Keratinocyte (primary cell): ENCODE results near the gene APEX1. TPM values are rescaled to one million over a fixed set of nuclear protein-coding genes. Genes with fewer than 3 reads are reported as not detected.

Experiments
- DNase-seq: peaks from one replicate; pipeline ENCODE4 v3.0.0-alpha.2; 2011; ENCODE audit warnings: low read depth, missing footprints, low spot score
- FAIRE-seq: peaks from 2 replicates; lab custom pipeline; 2011; peaks lifted over from hg19 to GRCh38; lab: Jason Lieb, UNC
- H2AFZ ChIP-seq: 2 replicates; pipeline ENCODE4 v1.6.0; 2012; ENCODE audit warnings: low read length, control low read depth, inconsistent platforms; ENCODE audit not compliant: control insufficient read depth
- H3K27ac ChIP-seq: 2 replicates; pipeline ENCODE4 v1.5.1; 2011; ENCODE audit warnings: low read length; ENCODE audit not compliant: control insufficient read depth, insufficient read depth
- H3K27me3 ChIP-seq: 3 replicates; pipeline ENCODE4 v1.6.0; 2011; ENCODE audit warnings: low read length; ENCODE audit not compliant: control insufficient read depth, insufficient read depth; ENCODE audit errors: extremely low read depth
- H3K36me3 ChIP-seq, 2 experiments: 2 replicates in 1 of 2; 3 replicates in 1 of 2; pipeline ENCODE4 v1.5.1; 2011; ENCODE audit warnings: low read length in 2 of 2, mild to moderate bottlenecking in 1 of 2; ENCODE audit not compliant: control insufficient read depth in 2 of 2, insufficient read depth in 2 of 2; ENCODE audit errors: extremely low read depth in 1 of 2
- H3K4me1 ChIP-seq: 3 replicates; pipeline ENCODE4 v1.5.1; 2011; ENCODE audit warnings: low read length; ENCODE audit not compliant: control insufficient read depth, insufficient read depth; ENCODE audit errors: extremely low read depth
- H3K4me2 ChIP-seq: 3 replicates; pipeline ENCODE4 v1.6.0; 2011; ENCODE audit warnings: low read depth, low read length; ENCODE audit not compliant: control insufficient read depth, insufficient read depth; ENCODE audit errors: extremely low read depth
- H3K4me3 ChIP-seq, 3 experiments: fragments of 200-600 bp in 1 of 3; sonication (generic) in 1 of 3; 2 replicates in 2 of 3; 3 replicates in 1 of 3; pipeline ENCODE4 v1.5.1; 2011 to 2016; ENCODE audit warnings: low read length in 3 of 3, mild to moderate bottlenecking in 3 of 3, control low read depth in 2 of 3, inconsistent platforms in 1 of 3, low read depth in 1 of 3, mixed read lengths in 1 of 3, mixed run types in 1 of 3, moderate library complexity in 1 of 3; ENCODE audit not compliant: control insufficient read depth in 2 of 3, insufficient read depth in 2 of 3; ENCODE audit errors: extremely low read depth in 1 of 3
- H3K79me2 ChIP-seq: 2 replicates; pipeline ENCODE4 v1.6.0; 2012; ENCODE audit warnings: low read length; ENCODE audit not compliant: control insufficient read depth, insufficient read depth
- H3K9ac ChIP-seq: 3 replicates; pipeline ENCODE4 v1.6.0; 2011; ENCODE audit warnings: low read length; ENCODE audit not compliant: control insufficient read depth, insufficient read depth; ENCODE audit errors: extremely low read depth
- H3K9me1 ChIP-seq: 3 replicates; pipeline ENCODE4 v1.6.0; 2011; ENCODE audit warnings: low read length; ENCODE audit not compliant: control insufficient read depth, insufficient read depth; ENCODE audit errors: extremely low read depth
- H3K9me3 ChIP-seq: 2 replicates; pipeline ENCODE4 v1.5.1; 2012; ENCODE audit warnings: low read depth, low read length; ENCODE audit not compliant: control insufficient read depth
- H4K20me1 ChIP-seq: 3 replicates; pipeline ENCODE4 v1.6.0; 2011; ENCODE audit warnings: low read length; ENCODE audit not compliant: control insufficient read depth, insufficient read depth; ENCODE audit errors: extremely low read depth
- EZH2 ChIP-seq: IDR thresholded peaks from one replicate; pipeline ENCODE4 v1.6.1; 2012; ENCODE audit warnings: inconsistent platforms, mild to moderate bottlenecking, low read length, moderate library complexity
- dilution Hi-C: fragments of 300-500 bp; cut with MboI; formaldehyde crosslinking; loops from one replicate; pipeline ENCODE4 v1.7.0; 2020; ENCODE audit warnings: low sequenced_read_pairs; ENCODE audit not compliant: extremely low pct_ligation_motif_present
- polyA plus RNA-seq, 5 experiments: library from polyadenylated mRNA; depleted of rRNA in 3 of 5; stranded (reverse) in 3 of 5; stranded (forward) in 1 of 5; unstranded in 1 of 5; fragments of >200 nt; gene quantifications; 1 replicate in 1 of 5; 2 replicates in 3 of 5; 3 replicates in 1 of 5; pipeline versions ENCODE4 v1.2.1 to v1.2.3, GENCODE V29; 2011 to 2012; ENCODE audit warnings: missing spikeins in 2 of 5, low read depth in 1 of 5, low replicate concordance in 1 of 5
- TF ChIP-seq, protein P1 (sequence below), 3 experiments: IDR thresholded peaks in 1 of 3; conservative IDR thresholded peaks in 1 of 3; optimal IDR thresholded peaks in 1 of 3; 2 replicates in 2 of 3; 3 replicates in 1 of 3; pipeline versions ENCODE3 to v1.5.1; 2011; ENCODE audit warnings: low read length in 3 of 3, mild to moderate bottlenecking in 3 of 3, moderate library complexity in 2 of 3, control low read depth in 1 of 3, inconsistent platforms in 1 of 3; ENCODE audit not compliant: insufficient read depth in 2 of 3; ENCODE audit errors: extremely low read depth in 1 of 3

Gene APEX1
- polyA plus RNA-seq, 1 donor (not counting 4 experiments of a cell fraction or from before 2014, with no cell fraction given): 234 TPM

DNA sequence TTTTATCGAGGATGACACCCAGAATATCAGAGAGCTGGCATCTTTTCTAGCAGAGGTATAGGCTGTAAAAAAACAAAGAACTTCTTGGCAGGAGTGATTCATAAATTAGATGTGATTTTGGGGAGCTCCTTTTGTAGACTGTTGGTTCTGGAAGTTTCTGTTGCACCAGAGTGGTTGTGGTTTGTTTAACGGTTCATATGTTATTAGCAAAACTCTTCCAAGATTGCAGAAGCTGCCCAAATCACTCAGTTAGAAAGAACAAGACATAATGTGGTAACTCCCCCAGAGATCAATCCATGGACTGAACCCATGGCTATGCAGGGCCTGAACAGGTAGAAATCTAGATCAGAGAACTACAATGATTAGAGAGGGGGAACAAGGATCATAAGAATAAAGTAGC lies 43.6 kb downstream of the APEX1 start:
- no peak for DNase-seq
- dilution Hi-C loops: no loop called here
- no peaks in the 10 kb centered on the region for H3K79me2 ChIP-seq
- TF ChIP-seq EZH2: no peak
- TF ChIP-seq, protein P1, sequence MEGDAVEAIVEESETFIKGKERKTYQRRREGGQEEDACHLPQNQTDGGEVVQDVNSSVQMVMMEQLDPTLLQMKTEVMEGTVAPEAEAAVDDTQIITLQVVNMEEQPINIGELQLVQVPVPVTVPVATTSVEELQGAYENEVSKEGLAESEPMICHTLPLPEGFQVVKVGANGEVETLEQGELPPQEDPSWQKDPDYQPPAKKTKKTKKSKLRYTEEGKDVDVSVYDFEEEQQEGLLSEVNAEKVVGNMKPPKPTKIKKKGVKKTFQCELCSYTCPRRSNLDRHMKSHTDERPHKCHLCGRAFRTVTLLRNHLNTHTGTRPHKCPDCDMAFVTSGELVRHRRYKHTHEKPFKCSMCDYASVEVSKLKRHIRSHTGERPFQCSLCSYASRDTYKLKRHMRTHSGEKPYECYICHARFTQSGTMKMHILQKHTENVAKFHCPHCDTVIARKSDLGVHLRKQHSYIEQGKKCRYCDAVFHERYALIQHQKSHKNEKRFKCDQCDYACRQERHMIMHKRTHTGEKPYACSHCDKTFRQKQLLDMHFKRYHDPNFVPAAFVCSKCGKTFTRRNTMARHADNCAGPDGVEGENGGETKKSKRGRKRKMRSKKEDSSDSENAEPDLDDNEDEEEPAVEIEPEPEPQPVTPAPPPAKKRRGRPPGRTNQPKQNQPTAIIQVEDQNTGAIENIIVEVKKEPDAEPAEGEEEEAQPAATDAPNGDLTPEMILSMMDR (optimal IDR thresholded peaks at IDR 0.05 in 1 of 3, IDR thresholded peaks at IDR 0.05 in 1 of 3, conservative IDR thresholded peaks at IDR 0.05 in 1 of 3; ENCODE audit: extremely low read depth in 1 of 3, insufficient read depth in 2 of 3, low read length in 3 of 3): no peak
- H4K20me1 ChIP-seq: no peaks in the 10 kb centered on the region
- no peak overlapping the region for H3K9ac ChIP-seq
- H3K9me3 ChIP-seq: no peaks in the 10 kb centered on the region
- no peak overlapping the region for H3K27ac ChIP-seq
- H2AFZ ChIP-seq: no peak overlapping the region
- H3K4me2 ChIP-seq: no peak overlapping the region
- H3K27me3 ChIP-seq: no peaks in the 10 kb centered on the region
- H3K36me3 ChIP-seq: no peaks in the 10 kb centered on the region
- no peaks in the 10 kb centered on the region for H3K9me1 ChIP-seq
- peaks cover 24% of the 10 kb centered on the region for H3K4me1 ChIP-seq
- H3K4me3 ChIP-seq: no peak overlapping the region
- FAIRE-seq: no peak

DNA sequence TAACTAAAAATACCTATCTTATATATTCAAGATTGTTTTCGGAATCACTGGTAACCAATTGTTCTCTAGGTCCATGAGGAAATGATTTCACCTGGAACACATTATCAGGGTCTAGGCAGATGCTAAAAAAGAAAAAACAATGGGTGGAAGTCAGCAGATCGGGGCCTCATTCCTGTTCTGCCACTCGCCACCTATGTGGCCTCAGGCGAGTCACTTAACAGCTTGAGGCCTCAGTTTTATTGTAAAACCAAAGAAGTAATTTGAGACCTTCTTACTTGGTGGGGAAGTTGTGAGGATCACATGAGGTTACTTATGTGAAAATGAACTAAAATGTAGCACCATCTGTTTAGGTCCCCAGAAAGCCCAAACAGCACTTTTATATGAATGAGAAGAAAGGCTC lies 44.1 kb downstream of the APEX1 start:
- no peak overlapping the region for H3K4me3 ChIP-seq
- H3K36me3 ChIP-seq: no peaks in the 10 kb centered on the region
- no peak overlapping the region for H3K9ac ChIP-seq
- no peak overlapping the region for H3K27ac ChIP-seq
- dilution Hi-C loops: no loop called here
- H3K9me1 ChIP-seq: no peaks in the 10 kb centered on the region
- no peak overlapping the region for H3K4me2 ChIP-seq
- H3K9me3 ChIP-seq: no peaks in the 10 kb centered on the region
- H3K79me2 ChIP-seq: no peaks in the 10 kb centered on the region
- no peaks in the 10 kb centered on the region for H3K27me3 ChIP-seq
- H2AFZ ChIP-seq: no peak overlapping the region
- TF ChIP-seq, protein P1 (optimal IDR thresholded peaks at IDR 0.05 in 1 of 3, IDR thresholded peaks at IDR 0.05 in 1 of 3, conservative IDR thresholded peaks at IDR 0.05 in 1 of 3; ENCODE audit: extremely low read depth in 1 of 3, insufficient read depth in 2 of 3, low read length in 3 of 3): no peak
- no peak for TF ChIP-seq EZH2
- peaks cover 22% of the 10 kb centered on the region for H3K4me1 ChIP-seq
- H4K20me1 ChIP-seq: no peaks in the 10 kb centered on the region
- FAIRE-seq: no peak
- DNase-seq: no peak
